ENCODE results near the gene HOXA3. TPM values are rescaled to one million over a fixed set of nuclear protein-coding genes. Genes with fewer than 3 reads are reported as not detected.

HOXA3 gene
- total RNA-seq, 1 donor from 2014 or later, result 12.1 TPM

DNA sequence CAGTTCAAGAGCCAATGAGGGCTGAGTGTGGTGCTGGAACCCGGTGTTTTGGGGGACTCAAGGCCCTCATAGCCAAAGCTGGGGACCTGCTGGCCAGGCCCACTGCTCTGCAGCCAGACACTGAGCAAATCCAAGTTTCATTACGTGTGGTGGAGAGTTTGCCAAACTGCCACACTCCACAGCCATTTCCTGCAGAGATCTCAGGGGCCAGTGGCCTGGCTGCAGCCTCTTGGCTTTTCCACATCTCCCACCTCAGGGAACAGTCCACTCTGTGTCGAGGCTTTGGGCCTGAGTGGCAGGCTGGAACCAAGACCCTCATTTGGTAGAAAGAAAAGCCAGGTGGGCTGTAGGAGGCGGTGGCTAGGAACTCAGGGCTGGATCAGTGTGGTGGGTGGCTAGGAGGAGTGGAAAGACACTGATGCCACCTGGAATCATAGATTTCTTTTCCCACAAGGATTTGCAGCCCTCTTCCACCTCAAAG, 29.5 kb upstream of the HOXA3 start:
- Mint-ChIP-seq H3K9me3 (ENCODE audit: low read depth) (no peaks in the 10 kb centered on the region), H3K4me1 (ENCODE audit: low read depth) (peaks cover 31% of the 10 kb centered on the region), H3K4me3 (ENCODE audit: unreplicated experiment) (no peak overlapping the region), H3K27me3 (ENCODE audit: low read depth) (peaks cover 76% of the 10 kb centered on the region), H3K36me3 (ENCODE audit: low read depth) (peaks cover 9% of the 10 kb centered on the region), H3K27ac (ENCODE audit: unreplicated experiment) (no peak overlapping the region)
- TF ChIP-seq, protein P1, sequence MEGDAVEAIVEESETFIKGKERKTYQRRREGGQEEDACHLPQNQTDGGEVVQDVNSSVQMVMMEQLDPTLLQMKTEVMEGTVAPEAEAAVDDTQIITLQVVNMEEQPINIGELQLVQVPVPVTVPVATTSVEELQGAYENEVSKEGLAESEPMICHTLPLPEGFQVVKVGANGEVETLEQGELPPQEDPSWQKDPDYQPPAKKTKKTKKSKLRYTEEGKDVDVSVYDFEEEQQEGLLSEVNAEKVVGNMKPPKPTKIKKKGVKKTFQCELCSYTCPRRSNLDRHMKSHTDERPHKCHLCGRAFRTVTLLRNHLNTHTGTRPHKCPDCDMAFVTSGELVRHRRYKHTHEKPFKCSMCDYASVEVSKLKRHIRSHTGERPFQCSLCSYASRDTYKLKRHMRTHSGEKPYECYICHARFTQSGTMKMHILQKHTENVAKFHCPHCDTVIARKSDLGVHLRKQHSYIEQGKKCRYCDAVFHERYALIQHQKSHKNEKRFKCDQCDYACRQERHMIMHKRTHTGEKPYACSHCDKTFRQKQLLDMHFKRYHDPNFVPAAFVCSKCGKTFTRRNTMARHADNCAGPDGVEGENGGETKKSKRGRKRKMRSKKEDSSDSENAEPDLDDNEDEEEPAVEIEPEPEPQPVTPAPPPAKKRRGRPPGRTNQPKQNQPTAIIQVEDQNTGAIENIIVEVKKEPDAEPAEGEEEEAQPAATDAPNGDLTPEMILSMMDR (IDR thresholded peaks at IDR 0.05), result no peak
- peak; percentile 46 for DNase-seq (ENCODE audit: low spot score)

DNA sequence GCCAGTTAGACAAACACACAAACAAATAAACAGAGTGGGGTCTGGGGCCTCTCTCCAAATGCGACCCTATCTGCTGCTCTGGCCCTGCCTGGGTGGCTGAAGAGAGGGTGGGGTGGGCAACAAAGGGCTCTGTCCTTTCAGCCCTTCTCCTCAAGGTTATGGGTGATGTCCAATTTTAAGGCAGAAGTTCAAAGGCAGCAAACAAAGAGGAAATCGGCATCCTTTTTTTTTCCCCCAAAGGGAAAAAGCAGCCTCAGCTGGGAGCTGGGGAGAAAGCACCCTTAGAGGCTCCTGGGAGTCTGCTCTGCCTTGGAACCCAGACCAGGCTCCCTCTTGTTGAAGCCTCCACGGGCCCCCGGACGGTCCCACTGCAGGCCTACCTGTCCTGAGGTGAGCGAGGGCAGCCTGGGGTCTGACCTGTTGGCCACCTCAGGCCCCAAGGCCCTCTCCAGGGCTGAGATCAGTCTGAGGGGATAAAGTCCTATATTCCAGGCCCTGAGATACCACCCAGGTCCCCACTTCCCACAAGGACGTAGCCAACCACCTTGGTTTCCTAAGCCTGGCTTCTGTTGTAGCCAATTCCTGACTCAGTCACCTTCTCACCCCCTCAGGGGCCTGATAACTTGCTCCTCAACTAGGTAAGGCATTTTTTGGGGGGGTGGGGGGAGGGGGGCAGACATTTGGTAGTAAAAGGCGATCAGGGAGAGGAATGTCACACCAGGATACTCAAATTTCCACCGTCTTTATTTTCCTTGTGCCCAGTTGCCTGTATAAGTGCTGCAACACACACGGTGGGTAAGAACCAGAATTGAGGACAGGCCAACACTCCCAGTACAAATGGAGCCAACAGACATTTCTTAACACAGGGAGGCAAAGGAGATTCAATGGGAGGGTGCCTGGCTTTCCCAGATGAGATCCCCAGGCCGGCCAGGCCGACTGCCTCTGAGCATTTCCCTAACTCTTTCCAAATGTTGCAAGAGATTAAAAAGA, 28.3 kb upstream of the HOXA3 start:
- Mint-ChIP-seq H3K36me3 (ENCODE audit: low read depth) (peaks cover 9% of the 10 kb centered on the region), H3K9me3 (ENCODE audit: low read depth) (no peaks in the 10 kb centered on the region)

DNA sequence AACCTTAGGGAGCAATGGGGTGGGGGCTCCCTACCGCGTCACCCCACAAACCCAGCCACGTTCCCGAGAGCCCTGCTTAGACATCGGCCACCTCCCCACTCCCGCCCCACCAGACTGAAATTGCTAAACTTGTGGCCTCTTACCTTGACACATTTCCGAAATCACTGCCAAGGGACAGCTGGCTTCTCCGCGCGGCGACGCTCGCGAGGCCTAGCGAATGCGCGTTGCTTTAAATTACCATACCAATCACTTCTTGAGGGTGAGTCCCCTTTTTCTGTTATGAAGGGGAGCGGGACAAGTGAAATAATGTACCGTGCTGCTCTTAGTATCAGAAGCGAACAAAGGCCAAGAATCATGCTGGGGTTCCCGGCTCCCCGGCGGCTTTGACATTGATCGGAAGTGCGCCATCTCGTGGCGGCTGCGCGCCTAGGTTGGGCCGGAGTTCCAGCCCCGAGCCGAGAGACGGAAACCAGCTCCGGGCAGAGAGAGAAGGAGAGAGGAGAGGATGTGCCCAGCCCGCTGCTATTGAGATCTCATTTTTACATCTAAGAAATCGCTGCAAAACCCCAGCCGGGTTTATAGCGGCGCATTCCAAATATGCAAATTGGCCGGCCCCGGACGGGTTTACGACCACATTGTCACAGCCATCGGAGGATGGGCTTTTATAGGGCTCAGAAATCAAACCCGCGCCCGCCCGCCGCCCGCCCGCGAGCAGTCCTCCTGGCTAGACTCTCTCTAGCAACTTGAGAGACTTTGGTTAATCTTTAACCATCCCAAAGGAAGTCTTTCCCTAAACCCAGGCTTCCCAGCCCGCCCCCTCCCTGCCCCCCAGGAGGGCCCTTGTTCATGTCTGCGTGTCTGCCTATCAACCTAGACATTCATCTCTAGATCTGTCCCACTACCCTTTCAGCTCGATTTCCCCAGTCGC, 27.4 kb upstream of the HOXA3 start:
- TF ChIP-seq, protein P1 (IDR thresholded peaks at IDR 0.05), result peak; percentile 91
- DNase-seq (ENCODE audit: low spot score), result peak; percentile 47
- H3K9me3 Mint-ChIP-seq (ENCODE audit: low read depth), result no peaks in the 10 kb centered on the region
- H3K4me1 Mint-ChIP-seq (ENCODE audit: low read depth), result peaks cover 21% of the 10 kb centered on the region
- H3K4me3 Mint-ChIP-seq (ENCODE audit: unreplicated experiment), result peak overlapping the region; percentile 31
- H3K27ac Mint-ChIP-seq (ENCODE audit: unreplicated experiment), result no peak overlapping the region
- H3K36me3 Mint-ChIP-seq (ENCODE audit: low read depth), result peaks cover 12% of the 10 kb centered on the region
- peaks cover 78% of the 10 kb centered on the region for H3K27me3 Mint-ChIP-seq (ENCODE audit: low read depth)

More for the DNA sequence above, 28.3 kb upstream of the HOXA3 start:
- peak; percentile 70 for DNase-seq (ENCODE audit: low spot score)
- H3K4me1 Mint-ChIP-seq (ENCODE audit: low read depth), result peaks cover 29% of the 10 kb centered on the region
- TF ChIP-seq, protein P1 (IDR thresholded peaks at IDR 0.05), result no peak
- no peak overlapping the region for H3K4me3 Mint-ChIP-seq (ENCODE audit: unreplicated experiment)
- H3K27me3 Mint-ChIP-seq (ENCODE audit: low read depth), result peaks cover 78% of the 10 kb centered on the region
- H3K27ac Mint-ChIP-seq (ENCODE audit: unreplicated experiment), result no peak overlapping the region

DNA sequence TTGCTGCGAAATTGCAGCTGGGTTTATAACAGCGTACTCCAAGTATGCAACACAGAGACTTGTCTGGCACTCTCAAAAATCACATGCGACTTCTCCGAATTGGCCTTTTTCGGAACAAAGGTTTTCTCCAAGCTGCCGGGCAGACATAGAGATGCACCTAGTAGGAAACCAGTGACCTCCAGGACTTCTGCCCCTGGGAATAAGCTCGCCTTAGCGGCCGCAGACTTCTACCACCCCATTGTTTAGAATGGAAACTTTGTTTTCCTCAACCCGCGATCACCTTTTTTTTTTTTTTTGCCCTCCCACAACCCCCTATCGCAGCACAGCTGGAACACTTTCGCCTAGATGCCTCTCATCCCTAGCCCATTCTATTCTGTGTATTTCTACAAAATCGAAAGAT, 26.6 kb upstream of the HOXA3 start:
- no peaks in the 10 kb centered on the region for H3K9me3 Mint-ChIP-seq (ENCODE audit: low read depth)
- H3K4me1 Mint-ChIP-seq (ENCODE audit: low read depth), result peaks cover 15% of the 10 kb centered on the region
- H3K4me3 Mint-ChIP-seq (ENCODE audit: unreplicated experiment), result peak overlapping the region; percentile 31
- peaks cover 12% of the 10 kb centered on the region for H3K36me3 Mint-ChIP-seq (ENCODE audit: low read depth)
- H3K27ac Mint-ChIP-seq (ENCODE audit: unreplicated experiment), result no peak overlapping the region
- no peak for DNase-seq (ENCODE audit: low spot score)
- H3K27me3 Mint-ChIP-seq (ENCODE audit: low read depth), result peaks cover 79% of the 10 kb centered on the region
- TF ChIP-seq, protein P1 (IDR thresholded peaks at IDR 0.05), result no peak

DNA sequence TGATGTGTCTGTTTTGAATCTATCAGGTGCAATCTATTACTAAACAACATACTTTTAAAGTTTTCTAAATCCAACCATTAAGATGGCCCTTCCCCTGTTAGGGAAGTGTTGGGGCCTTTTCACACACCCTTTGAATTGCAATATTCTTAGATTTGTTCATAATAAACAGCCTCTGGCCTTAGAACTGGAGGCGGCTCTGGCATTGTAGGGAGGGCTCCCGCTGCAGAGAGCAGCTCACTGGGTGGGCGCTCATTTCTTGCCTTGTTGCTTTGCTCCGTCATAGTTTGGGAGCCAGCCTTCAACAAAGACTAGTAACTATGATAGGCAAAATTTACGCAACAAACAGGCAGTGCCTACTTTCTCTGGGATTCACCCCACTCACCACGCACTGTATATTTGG, 26.0 kb upstream of the HOXA3 start:
- TF ChIP-seq, protein P1 (IDR thresholded peaks at IDR 0.05), result no peak
- H3K4me1 Mint-ChIP-seq (ENCODE audit: low read depth), result peaks cover 11% of the 10 kb centered on the region
- H3K9me3 Mint-ChIP-seq (ENCODE audit: low read depth), result no peaks in the 10 kb centered on the region
- DNase-seq (ENCODE audit: low spot score), result no peak
- peaks cover 74% of the 10 kb centered on the region for H3K27me3 Mint-ChIP-seq (ENCODE audit: low read depth)
- no peak overlapping the region for H3K4me3 Mint-ChIP-seq (ENCODE audit: unreplicated experiment)
- H3K27ac Mint-ChIP-seq (ENCODE audit: unreplicated experiment), result no peak overlapping the region
- H3K36me3 Mint-ChIP-seq (ENCODE audit: low read depth), result peaks cover 12% of the 10 kb centered on the region
